ENCODE measurements around the gene AGAP2.

GRCh38 chr12:57746025-57746424 is 7.5 kb upstream of the AGAP2 start:
- TF ChIP-seq TAF1 (IDR thresholded peaks at IDR 0.05; ENCODE audit: borderline replicate concordance, insufficient read depth, low read length) (no peak), REST (IDR thresholded peaks at IDR 0.05; ENCODE audit: insufficient read depth in 1 of 2, low read depth in 2 of 2, low read length in 2 of 2) (no peak), POLR2AphosphoS5 (IDR thresholded peaks at IDR 0.05; ENCODE audit: low read depth, low read length) (no peak; the same call in 1 of the 2 replicates)
